ENCODE results near the gene KIRREL3. TPM values are rescaled to one million over a fixed set of nuclear protein-coding genes. Genes with fewer than 3 reads are reported as not detected.
A peak's percentile ranks its signal among the peaks of the same experiment; 100 is the strongest.

The KIRREL3 gene
- total and polyA plus RNA-seq, 2 of the 8 experiments (the other 6 are each of a cell fraction or from before 2014, with no cell fraction given) = 0.29 to 0.32 TPM

DNA sequence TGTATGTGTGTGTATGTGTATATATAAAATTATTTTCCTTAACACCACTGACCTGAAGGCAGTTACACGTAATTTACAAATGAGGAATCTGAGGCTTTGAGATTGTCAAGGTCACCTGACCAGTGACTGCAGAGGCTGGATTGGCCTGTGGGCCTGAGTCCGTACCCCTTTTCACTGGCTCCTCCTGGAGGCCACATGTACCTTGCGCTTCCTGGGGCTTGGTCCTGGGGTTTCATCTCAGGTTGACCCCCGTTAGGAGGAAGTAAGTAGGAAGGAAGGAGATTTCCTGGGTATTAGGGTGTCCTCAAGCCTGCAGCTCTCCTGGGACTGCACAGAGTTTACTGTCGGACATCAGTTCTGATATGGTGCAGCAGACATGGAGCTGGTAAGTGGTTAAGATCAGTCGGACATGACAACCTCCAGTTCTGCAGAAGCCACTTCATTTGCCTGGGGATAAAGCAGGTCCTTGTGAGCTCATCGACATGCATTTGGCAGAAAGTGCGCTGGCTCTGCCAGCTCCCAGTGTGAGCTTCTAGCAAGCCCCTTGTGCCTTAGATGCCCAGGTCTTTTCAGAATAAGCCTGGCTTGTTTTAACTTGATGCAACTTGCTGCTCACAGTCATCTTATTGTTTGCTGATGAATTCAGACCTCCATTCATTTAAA is 608.5 kb downstream of the KIRREL3 start:
- 77% methylated on average over 8 of the region's 8 CpGs; no CpG with 5 or more reads in 1 of the 2 experiments for WGBS, 2 experiments (ENCODE audit: extremely low coverage in 1 of 2, insufficient coverage in 1 of 2, insufficient read length in 1 of 2, insufficient replicate concordance in 2 of 2, low coverage in 1 of 2, low lambda C conversion rate in 2 of 2, missing lambda C conversion rate in 1 of 2)
- H3K27ac ChIP-seq (ENCODE audit: low read depth, low read length) = no peak overlapping the region
- no peak overlapping the region for H3K14ac ChIP-seq (ENCODE audit: insufficient read length)
- H3K23ac ChIP-seq (ENCODE audit: insufficient read length) = no peak overlapping the region
- H4K8ac ChIP-seq (ENCODE audit: extremely low read depth, insufficient read depth, low read length) = no peak overlapping the region
- no peak overlapping the region for H3K18ac ChIP-seq (ENCODE audit: extremely low read depth, low read length)
- H4K91ac ChIP-seq (replicated peaks; ENCODE audit: insufficient read length, low read length) = no peak overlapping the region
- no peak overlapping the region for H3K4me3 ChIP-seq (ENCODE audit: extremely low read depth in 1 of 4, insufficient read depth in 2 of 4, low read depth in 3 of 4, low read length in 4 of 4)
- peaks cover 0 to 3% of the 10 kb centered on the region in 2 experiments; a peak in 1 of 4 replicates for H3K79me2 ChIP-seq (ENCODE audit: control insufficient read depth in 1 of 2, insufficient read depth in 2 of 2, low read length in 2 of 2)
- H4K5ac ChIP-seq (ENCODE audit: insufficient read length, low read depth, low read length) = no peak overlapping the region
- no peak overlapping the region for H2AK5ac ChIP-seq (ENCODE audit: low read depth, low read length)
- no peak for DNase-seq (ENCODE audit: low read depth in 1 of 2, low spot score in 2 of 2)
- H2BK12ac ChIP-seq (ENCODE audit: low read depth, low read length) = no peak overlapping the region
- no peaks in the 10 kb centered on the region for H3K36me3 ChIP-seq (ENCODE audit: control insufficient read depth in 2 of 4, insufficient read depth in 4 of 4, low read length in 3 of 4)
- no peaks in the 10 kb centered on the region for H3K27me3 ChIP-seq (replicated peaks in 1 of 4; ENCODE audit: control insufficient read depth in 3 of 4, extremely low read depth in 1 of 4, insufficient read depth in 3 of 4, low read length in 3 of 4)
- no peak overlapping the region for H3K4me2 ChIP-seq (ENCODE audit: insufficient read depth in 1 of 2, low read depth in 2 of 2, low read length in 2 of 2)
- peak; percentile 70 for FAIRE-seq
- no peaks in the 10 kb centered on the region for H3K9me3 ChIP-seq (ENCODE audit: insufficient read depth in 2 of 2, low read depth in 1 of 2, low read length in 1 of 2)
- H3K4ac ChIP-seq (replicated peaks; ENCODE audit: insufficient read length, low read depth, low read length) = no peak overlapping the region
- H2BK5ac ChIP-seq (ENCODE audit: low read depth, low read length) = no peak overlapping the region
- H3K9ac ChIP-seq (replicated peaks in 1 of 4; ENCODE audit: extremely low read depth in 1 of 4, low read depth in 3 of 4, low read length in 3 of 4) = no peak overlapping the region
- no peak overlapping the region for H2BK120ac ChIP-seq (replicated peaks; ENCODE audit: low read depth, low read length)
- ChIA-PET POLR2A (ENCODE audit: partially characterized antibody) (no interaction called here), CTCF (ENCODE audit: partially characterized antibody) (interaction anchor here (0.6 to 2.3 kb wide), 12 partner anchors 9 to 91 kb away, joined by 3 to 22 read pairs (median 4); no protein-coding TSS in a partner anchor)
- H3K4me1 ChIP-seq (replicated peaks in 1 of 4; ENCODE audit: control insufficient read depth in 3 of 4, insufficient read depth in 4 of 4, low read length in 3 of 4) = peaks cover 0 to 3% (median 0%) of the 10 kb centered on the region in 4 experiments; a peak in 3 of 7 replicates
- no peak overlapping the region for H2AFZ ChIP-seq (ENCODE audit: low read length)
- H2BK15ac ChIP-seq (ENCODE audit: low read length) = no peak overlapping the region
- peaks cover 2 to 4% of the 10 kb centered on the region in 2 experiments for H4K20me1 ChIP-seq (replicated peaks in 1 of 2; ENCODE audit: control insufficient read depth in 1 of 2, insufficient read depth in 2 of 2, low read length in 2 of 2)
- no peak overlapping the region for H3K56ac ChIP-seq (replicated peaks; ENCODE audit: insufficient read length, low read depth, low read length)
- peaks cover 6% of the 10 kb centered on the region for H3K79me1 ChIP-seq (ENCODE audit: low read depth, low read length)
- no peak overlapping the region for H2BK20ac ChIP-seq (ENCODE audit: low read length)
- no peaks in the 10 kb centered on the region for H3K23me2 ChIP-seq (ENCODE audit: low read depth, low read length)
- TF ChIP-seq, protein P1, sequence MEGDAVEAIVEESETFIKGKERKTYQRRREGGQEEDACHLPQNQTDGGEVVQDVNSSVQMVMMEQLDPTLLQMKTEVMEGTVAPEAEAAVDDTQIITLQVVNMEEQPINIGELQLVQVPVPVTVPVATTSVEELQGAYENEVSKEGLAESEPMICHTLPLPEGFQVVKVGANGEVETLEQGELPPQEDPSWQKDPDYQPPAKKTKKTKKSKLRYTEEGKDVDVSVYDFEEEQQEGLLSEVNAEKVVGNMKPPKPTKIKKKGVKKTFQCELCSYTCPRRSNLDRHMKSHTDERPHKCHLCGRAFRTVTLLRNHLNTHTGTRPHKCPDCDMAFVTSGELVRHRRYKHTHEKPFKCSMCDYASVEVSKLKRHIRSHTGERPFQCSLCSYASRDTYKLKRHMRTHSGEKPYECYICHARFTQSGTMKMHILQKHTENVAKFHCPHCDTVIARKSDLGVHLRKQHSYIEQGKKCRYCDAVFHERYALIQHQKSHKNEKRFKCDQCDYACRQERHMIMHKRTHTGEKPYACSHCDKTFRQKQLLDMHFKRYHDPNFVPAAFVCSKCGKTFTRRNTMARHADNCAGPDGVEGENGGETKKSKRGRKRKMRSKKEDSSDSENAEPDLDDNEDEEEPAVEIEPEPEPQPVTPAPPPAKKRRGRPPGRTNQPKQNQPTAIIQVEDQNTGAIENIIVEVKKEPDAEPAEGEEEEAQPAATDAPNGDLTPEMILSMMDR (IDR thresholded peaks at IDR 0.05; ENCODE audit: control extremely low read depth in 1 of 3, insufficient read depth in 1 of 3, low read depth in 1 of 3, low read length in 3 of 3) = peak; percentile 60 to 67 (median 64)
- TF ChIP-seq, protein P2, sequence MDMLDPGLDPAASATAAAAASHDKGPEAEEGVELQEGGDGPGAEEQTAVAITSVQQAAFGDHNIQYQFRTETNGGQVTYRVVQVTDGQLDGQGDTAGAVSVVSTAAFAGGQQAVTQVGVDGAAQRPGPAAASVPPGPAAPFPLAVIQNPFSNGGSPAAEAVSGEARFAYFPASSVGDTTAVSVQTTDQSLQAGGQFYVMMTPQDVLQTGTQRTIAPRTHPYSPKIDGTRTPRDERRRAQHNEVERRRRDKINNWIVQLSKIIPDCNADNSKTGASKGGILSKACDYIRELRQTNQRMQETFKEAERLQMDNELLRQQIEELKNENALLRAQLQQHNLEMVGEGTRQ (IDR thresholded peaks at IDR 0.05; ENCODE audit: low read length) = peak; percentile 51
- TF ChIP-seq RFX5 (IDR thresholded peaks at IDR 0.05; ENCODE audit: borderline replicate concordance, low read depth, low read length) = no peak
- no peak for TF ChIP-seq POLR2AphosphoS5 (IDR thresholded peaks at IDR 0.05; ENCODE audit: low read depth, low read length)
- TF ChIP-seq CBX5 (IDR thresholded peaks at IDR 0.05; ENCODE audit: low read depth, low read length) = no peak
- no peak for TF ChIP-seq SAP30 (IDR thresholded peaks at IDR 0.05; ENCODE audit: insufficient read depth, insufficient replicate concordance, low read length)
- TF ChIP-seq CHD2 (IDR thresholded peaks at IDR 0.05; ENCODE audit: low read length) = no peak
- no peak for TF ChIP-seq SUZ12 (IDR thresholded peaks at IDR 0.05; ENCODE audit: low read length)

Data from H1 (cell line).